HEK293 (cell line): ENCODE results near the gene GATA2.

Experiments used
- CTCF ChIP-seq: fragments of 450-650 bp; formaldehyde crosslinking; IDR thresholded peaks from 2 replicates; pipeline ENCODE4 v1.5.1; 2016; ENCODE audit warnings: missing biosample characterization, missing genetic modification characterization
- REST ChIP-seq: fragments of 450-650 bp; formaldehyde crosslinking; IDR thresholded peaks from 2 replicates; pipeline ENCODE4 v1.5.1; 2016; ENCODE audit warnings: missing biosample characterization, missing genetic modification characterization
- ZBTB11 ChIP-seq: fragments of 450-650 bp; formaldehyde crosslinking; conservative IDR thresholded peaks from 2 replicates; pipeline ENCODE4 v1.5.1; 2016; ENCODE audit warnings: low read depth, missing biosample characterization, missing genetic modification characterization
- ZBTB44 ChIP-seq: fragments of 450-650 bp; IDR thresholded peaks from 2 replicates; pipeline ENCODE4 v1.5.1; 2018; ENCODE audit warnings: missing biosample characterization, mild to moderate bottlenecking, missing genetic modification characterization
- ZNF114 ChIP-seq: fragments of 450-650 bp; formaldehyde crosslinking; IDR thresholded peaks from 2 replicates; pipeline ENCODE4 v1.5.0; 2017; ENCODE audit warnings: missing biosample characterization, missing genetic modification characterization
- ZNF138 ChIP-seq: fragments of 450-650 bp; formaldehyde crosslinking; IDR thresholded peaks from 2 replicates; pipeline ENCODE4 v1.5.1; 2016; ENCODE audit warnings: missing biosample characterization, missing genetic modification characterization, borderline replicate concordance
- ZSCAN23 ChIP-seq: fragments of 450-650 bp; formaldehyde crosslinking; IDR thresholded peaks from 2 replicates; pipeline ENCODE4 v1.5.1; 2016; ENCODE audit warnings: missing biosample characterization, missing genetic modification characterization
- ZXDB ChIP-seq: fragments of 450-650 bp; formaldehyde crosslinking; IDR thresholded peaks from 2 replicates; pipeline ENCODE4 v1.5.1; 2016; ENCODE audit warnings: missing biosample characterization, missing genetic modification characterization

GRCh38 chr3:128501431-128501830 is 8.4 kb upstream of the GATA2 start:
- TF ChIP-seq CTCF (tag by site-specific recombination) (no peak), ZXDB (tag by site-specific recombination) (no peak), ZNF114 (tag by site-specific recombination) (no peak), ZBTB11 (no peak), ZBTB44 (tag by site-specific recombination) (no peak), ZSCAN23 (tag by site-specific recombination) (no peak), REST (tag by site-specific recombination) (no peak), ZNF138 (tag by site-specific recombination) (no peak)
